Sigmoid colon (tissue), 7 donors: ENCODE results near the gene NKX1-1. TPM values are rescaled to one million over a fixed set of nuclear protein-coding genes. Genes with fewer than 3 reads are reported as not detected.

Experiments
- DNase-seq: peaks from one replicate; pipeline ENCODE4 v3.0.0-alpha.2; 2019
- H3K27ac ChIP-seq, 4 donors: fragments of 200-600 bp; sonication (generic); one replicate each; pipeline ENCODE4 v1.5.1; 2016 to 2019; ENCODE audit warnings: mild to moderate bottlenecking in 1 of 4
- H3K27me3 ChIP-seq, 3 donors: fragments of 200-600 bp; sonication (generic); one replicate each; pipeline ENCODE4 v1.5.1; 2019; ENCODE audit warnings: mild to moderate bottlenecking in 1 of 3
- H3K36me3 ChIP-seq, 4 donors: fragments of 200-600 bp; sonication (generic); one replicate each; pipeline ENCODE4 v1.5.1; 2016 to 2019
- H3K4me1 ChIP-seq, 4 donors: fragments of 200-600 bp; sonication (generic); one replicate each; pipeline ENCODE4 v1.5.1; 2017 to 2019
- H3K4me3 ChIP-seq, 4 donors: fragments of 200-600 bp; sonication (generic); one replicate each; pipeline ENCODE4 v1.5.1; 2017 to 2019; ENCODE audit warnings: mild to moderate bottlenecking in 2 of 4, moderate library complexity in 1 of 4
- H3K9me3 ChIP-seq, 4 donors: fragments of 200-600 bp in 3 of 4; sonication (generic) in 3 of 4; one replicate each; pipeline versions ENCODE4 v1.5.1 to v1.6.1; 2013 to 2019
- EP300 ChIP-seq, 4 donors: sonication (generic); formaldehyde crosslinking; IDR thresholded peaks; one replicate each; pipeline ENCODE4 v1.6.1; 2017; ENCODE audit warnings: antibody characterized with exemption in 4 of 4
- POLR2A ChIP-seq, 2 donors: fragments of 450-650 bp; IDR thresholded peaks; one replicate each; pipeline ENCODE4 v1.6.1; 2016; ENCODE audit warnings: antibody characterized with exemption in 2 of 2, mild to moderate bottlenecking in 2 of 2, moderate library complexity in 2 of 2
- POLR2AphosphoS5 ChIP-seq, 4 donors: sonication (generic); formaldehyde crosslinking; IDR thresholded peaks; one replicate each; pipeline ENCODE4 v1.6.1; 2017; ENCODE audit warnings: antibody characterized with exemption in 4 of 4
- WGBS, 2 donors: extraction: QIAGEN DNeasy Blood & Tissue Kit; methylation state at CpG; one replicate each; pipeline ENCODE4 v1.1.7; 2013; 5-methylcytosine and 5-hydroxymethylcytosine counted together
- intact Hi-C: fragments of 100-400 bp; cut with DNase I; formaldehyde crosslinking; loops from one replicate; pipeline ENCODE4 v1.15.1; 2023
- polyA plus RNA-seq, 3 donors: library from polyadenylated mRNA; stranded (reverse); fragments of 200-250 nt; gene quantifications; one replicate each; pipeline ENCODE4 v1.2.3, GENCODE V29; 2013
- total RNA-seq, 4 donors: library from RNA; depleted of rRNA; stranded (reverse); fragments of >200 nt; gene quantifications; one replicate each; pipeline ENCODE4 v1.1.0, GENCODE V29; 2016
- TF ChIP-seq, protein P1 (sequence below), 4 experiments: fragments of 450-650 bp in 3 of 4; fragments of 200-600 bp in 1 of 4; IDR thresholded peaks; one replicate each; pipeline ENCODE4 v1.5.1; 2016 to 2019; ENCODE audit warnings: antibody characterized with exemption in 4 of 4, mild to moderate bottlenecking in 3 of 4, moderate library complexity in 2 of 4
- donor health status: healthy with polysubstance abuse.
- donor health status: Bipolar disorder and iron deficiency.
- donor health status: healthy.

Gene NKX1-1
- total RNA-seq (not detected), polyA plus RNA-seq (not detected)

DNA sequence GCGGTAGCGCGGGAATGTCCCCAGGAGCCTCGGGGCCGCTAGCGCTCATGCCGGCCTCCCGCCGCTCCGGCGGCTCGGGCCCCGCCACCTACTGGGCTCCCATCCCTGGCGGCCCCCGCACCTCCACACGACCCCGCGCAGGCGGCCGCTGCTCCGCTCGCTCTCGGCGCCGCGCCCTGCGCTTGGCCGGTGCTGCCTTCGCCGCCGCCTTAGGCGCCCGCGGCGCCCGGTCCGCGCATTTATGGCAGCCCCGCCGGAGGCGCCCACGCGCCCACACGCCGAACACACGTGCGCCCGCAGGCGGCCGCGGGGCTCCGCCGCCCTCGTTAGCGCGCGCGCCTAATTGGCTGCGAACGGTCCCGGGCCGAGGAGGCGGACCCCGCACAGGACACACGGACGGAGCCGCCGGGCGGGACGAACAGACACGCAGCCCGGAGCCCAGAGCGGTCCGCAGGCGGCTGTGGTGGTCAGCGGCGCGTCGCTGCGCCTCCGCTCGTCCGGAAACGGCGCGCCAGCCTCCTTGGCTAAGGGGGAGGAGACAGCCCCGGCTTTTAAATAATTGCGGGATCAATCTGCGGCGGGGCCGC lies at the start of gene NKX1-1:
Gene NKX1-1 (minus strand): TSS at position 49 of the 587 bp plus-strand sequence. CDS start 0 bp downstream, at position 49.
- no peak for TF ChIP-seq POLR2A (IDR thresholded peaks at IDR 0.05)
- no peak for TF ChIP-seq EP300 (IDR thresholded peaks at IDR 0.05)
- TF ChIP-seq, protein P1, sequence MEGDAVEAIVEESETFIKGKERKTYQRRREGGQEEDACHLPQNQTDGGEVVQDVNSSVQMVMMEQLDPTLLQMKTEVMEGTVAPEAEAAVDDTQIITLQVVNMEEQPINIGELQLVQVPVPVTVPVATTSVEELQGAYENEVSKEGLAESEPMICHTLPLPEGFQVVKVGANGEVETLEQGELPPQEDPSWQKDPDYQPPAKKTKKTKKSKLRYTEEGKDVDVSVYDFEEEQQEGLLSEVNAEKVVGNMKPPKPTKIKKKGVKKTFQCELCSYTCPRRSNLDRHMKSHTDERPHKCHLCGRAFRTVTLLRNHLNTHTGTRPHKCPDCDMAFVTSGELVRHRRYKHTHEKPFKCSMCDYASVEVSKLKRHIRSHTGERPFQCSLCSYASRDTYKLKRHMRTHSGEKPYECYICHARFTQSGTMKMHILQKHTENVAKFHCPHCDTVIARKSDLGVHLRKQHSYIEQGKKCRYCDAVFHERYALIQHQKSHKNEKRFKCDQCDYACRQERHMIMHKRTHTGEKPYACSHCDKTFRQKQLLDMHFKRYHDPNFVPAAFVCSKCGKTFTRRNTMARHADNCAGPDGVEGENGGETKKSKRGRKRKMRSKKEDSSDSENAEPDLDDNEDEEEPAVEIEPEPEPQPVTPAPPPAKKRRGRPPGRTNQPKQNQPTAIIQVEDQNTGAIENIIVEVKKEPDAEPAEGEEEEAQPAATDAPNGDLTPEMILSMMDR (IDR thresholded peaks at IDR 0.05): no peak
- TF ChIP-seq POLR2AphosphoS5 (IDR thresholded peaks at IDR 0.05): no peak
- intact Hi-C loops: no loop called here
- H3K4me3 ChIP-seq: no peak within 1 kb of the TSS
- no peak within 1 kb of the TSS for H3K27ac ChIP-seq
- no peaks in the 10 kb centered on the region for H3K36me3 ChIP-seq
- no peaks in the 10 kb centered on the region for H3K9me3 ChIP-seq
- peaks cover 0 to 57% (median 40%) of the 10 kb centered on the region in 4 donors for H3K4me1 ChIP-seq
- WGBS, 2 donors: 8 to 12% methylated on average over 91 of the region's 91 CpGs
- no peak for DNase-seq
- peaks cover 78 to 98% (median 88%) of the 10 kb centered on the region in 3 donors for H3K27me3 ChIP-seq

DNA sequence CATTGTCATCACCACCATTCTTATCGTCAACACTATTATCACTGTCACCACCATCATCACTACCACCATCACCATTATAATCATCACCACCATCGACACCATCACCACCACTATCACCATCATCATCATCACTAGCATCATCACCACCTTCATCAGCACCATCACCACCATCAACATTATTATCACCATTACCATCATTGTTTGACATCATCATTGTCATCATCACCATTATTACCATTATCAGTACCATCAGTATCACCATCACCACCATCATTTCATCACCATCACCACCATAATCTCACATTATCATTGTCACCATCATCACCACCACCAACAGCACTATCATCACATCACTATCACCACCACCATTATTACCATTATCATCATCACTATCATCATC lies 47.5 kb upstream of the NKX1-1 start:
- Histone ChIP-seq H3K27ac (no peak overlapping the region), H3K36me3 (no peaks in the 10 kb centered on the region), H3K4me3 (no peak overlapping the region), H3K27me3 (peaks cover 0 to 28% (median 17%) of the 10 kb centered on the region in 3 donors), H3K9me3 (no peaks in the 10 kb centered on the region), H3K4me1 (no peaks in the 10 kb centered on the region)
- WGBS, 2 donors: 91 to 94% methylated on average over 2 of the region's 2 CpGs
- no peak for DNase-seq
- intact Hi-C loops: no loop called here
- TF ChIP-seq POLR2AphosphoS5 (IDR thresholded peaks at IDR 0.05) (no peak), EP300 (IDR thresholded peaks at IDR 0.05) (no peak), POLR2A (IDR thresholded peaks at IDR 0.05) (no peak)
- TF ChIP-seq, protein P1 (IDR thresholded peaks at IDR 0.05): no peak

DNA sequence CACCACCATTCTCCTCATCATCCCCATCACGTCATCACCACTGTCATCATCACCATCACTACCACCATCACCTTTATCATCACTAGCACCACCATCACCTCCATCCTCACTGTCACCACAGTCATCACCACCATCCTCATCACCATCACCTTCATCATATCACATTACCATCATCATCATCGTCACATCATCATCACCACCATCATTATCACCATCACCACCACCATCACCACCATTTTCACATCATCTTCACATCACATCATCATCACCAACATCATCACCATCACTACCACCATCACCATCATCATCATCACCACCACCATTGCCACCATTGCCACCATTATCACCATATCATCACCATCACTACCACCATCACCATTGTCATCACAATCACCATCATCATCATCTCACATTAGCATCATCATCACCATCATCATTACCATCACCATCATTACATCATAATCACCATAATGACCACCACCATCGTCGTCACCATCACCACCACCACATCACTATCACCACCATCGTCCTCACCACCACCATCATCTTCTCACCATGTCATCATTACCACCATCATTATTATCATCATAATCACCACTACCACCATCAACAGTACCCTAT lies 46.3 kb upstream of the NKX1-1 start:
- intact Hi-C loops: no loop called here
- no peak for DNase-seq
- 65 to 70% methylated on average over 5 of the region's 5 CpGs for WGBS, 2 donors
- H3K4me3 ChIP-seq: no peak overlapping the region
- H3K4me1 ChIP-seq: no peaks in the 10 kb centered on the region
- TF ChIP-seq POLR2AphosphoS5 (IDR thresholded peaks at IDR 0.05) (no peak), POLR2A (IDR thresholded peaks at IDR 0.05) (no peak), EP300 (IDR thresholded peaks at IDR 0.05) (no peak)
- TF ChIP-seq, protein P1 (IDR thresholded peaks at IDR 0.05): no peak
- no peaks in the 10 kb centered on the region for H3K36me3 ChIP-seq
- H3K9me3 ChIP-seq: no peaks in the 10 kb centered on the region
- H3K27me3 ChIP-seq: peaks cover 0 to 33% (median 25%) of the 10 kb centered on the region in 3 donors
- H3K27ac ChIP-seq: no peak overlapping the region

DNA sequence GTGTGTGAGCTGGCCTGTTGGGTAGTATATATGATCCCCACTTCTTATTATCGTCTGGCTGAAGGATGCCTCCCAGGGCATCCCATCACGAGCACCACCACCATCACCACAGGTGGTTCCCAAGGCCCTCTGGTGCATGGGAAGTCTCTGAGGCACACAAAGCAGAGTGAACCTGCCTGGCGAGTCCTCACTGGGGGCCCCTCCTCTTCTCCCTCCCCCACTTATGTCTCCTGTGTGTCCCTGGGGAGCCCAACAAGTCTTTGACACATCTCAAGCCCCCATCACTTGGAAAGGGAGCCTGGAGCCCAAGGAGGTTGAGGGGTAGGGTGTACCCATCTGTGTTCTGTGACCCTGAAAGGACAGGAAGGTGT lies 45.5 kb upstream of the NKX1-1 start:
- Histone ChIP-seq H3K27me3 (peaks cover 0 to 41% (median 30%) of the 10 kb centered on the region in 3 donors), H3K27ac (no peak overlapping the region), H3K4me3 (no peak overlapping the region), H3K4me1 (no peaks in the 10 kb centered on the region), H3K36me3 (no peaks in the 10 kb centered on the region), H3K9me3 (no peaks in the 10 kb centered on the region)
- no peak for DNase-seq
- WGBS, 2 donors: 61 to 71% methylated on average over 3 of the region's 3 CpGs
- intact Hi-C loops: no loop called here
- TF ChIP-seq EP300 (IDR thresholded peaks at IDR 0.05): no peak
- TF ChIP-seq POLR2AphosphoS5 (IDR thresholded peaks at IDR 0.05): no peak
- no peak for TF ChIP-seq POLR2A (IDR thresholded peaks at IDR 0.05)
- TF ChIP-seq, protein P1 (IDR thresholded peaks at IDR 0.05): no peak
